HG03175 (cell line): ENCODE results near the gene HOXC9.

Experiments
- ATAC-seq: cut with Tn5 transposase; IDR thresholded peaks from one replicate; pipeline ENCODE4 v1.9.1; 2021; ENCODE audit warnings: mild to moderate bottlenecking, moderate library complexity; ENCODE audit not compliant: unreplicated experiment

Gene HOXC9

GRCh38 chr12:53986686-53987483, 13.1 kb upstream of the HOXC9 start:
- ATAC-seq, result no peak

- ATAC-seq, result no peak
Measured at GRCh38 chr12:53987787-53988230, 12.2 kb upstream of the HOXC9 start.

- ATAC-seq, result no peak
Measured at GRCh38 chr12:53988541-53989226, 11.3 kb upstream of the HOXC9 start.

GRCh38 chr12:53989227-53990113, 10.5 kb upstream of the HOXC9 start:
- ATAC-seq, result no peak

- no peak for ATAC-seq
Measured at GRCh38 chr12:53990311-53991076, 9.5 kb upstream of the HOXC9 start.

- no peak for ATAC-seq
Measured at GRCh38 chr12:53991077-53991460, 8.9 kb upstream of the HOXC9 start.

GRCh38 chr12:53992377-53992889, 7.5 kb upstream of the HOXC9 start:
- ATAC-seq, result no peak

- ATAC-seq, result no peak
Measured at GRCh38 chr12:53993162-53994008, 6.6 kb upstream of the HOXC9 start.

GRCh38 chr12:53994009-53994263, 6.0 kb upstream of the HOXC9 start:
- ATAC-seq, result no peak

GRCh38 chr12:53994264-53995001, 5.5 kb upstream of the HOXC9 start:
- ATAC-seq, result no peak

GRCh38 chr12:53995002-53995377, 5.0 kb upstream of the HOXC9 start:
- no peak for ATAC-seq

GRCh38 chr12:53995378-53996239, 4.4 kb upstream of the HOXC9 start:
- ATAC-seq, result no peak

GRCh38 chr12:53996240-53997203, 3.4 kb upstream of the HOXC9 start:
- ATAC-seq, result no peak

GRCh38 chr12:53997204-53998109, 2.5 kb upstream of the HOXC9 start:
- ATAC-seq, result no peak

GRCh38 chr12:53998110-53998899, 1.7 kb upstream of the HOXC9 start:
- no peak for ATAC-seq
